Stimulated activated CD8-positive, alpha-beta memory T cell treated with anti-CD3 and anti-CD28 coated beads, Interleukin-7, amount 100 ng/mL, for 1 hour (primary cell): ENCODE measurements around the gene ANKRD50.
A peak's percentile ranks its signal among the peaks of the same experiment; 100 is the strongest.

Experiments
- DNase-seq, 2 donors: peaks; one replicate each; pipeline ENCODE4 v3.0.0-alpha.2; 2020; ENCODE audit warnings: low read depth in 2 of 2

The ANKRD50 gene, protein sequence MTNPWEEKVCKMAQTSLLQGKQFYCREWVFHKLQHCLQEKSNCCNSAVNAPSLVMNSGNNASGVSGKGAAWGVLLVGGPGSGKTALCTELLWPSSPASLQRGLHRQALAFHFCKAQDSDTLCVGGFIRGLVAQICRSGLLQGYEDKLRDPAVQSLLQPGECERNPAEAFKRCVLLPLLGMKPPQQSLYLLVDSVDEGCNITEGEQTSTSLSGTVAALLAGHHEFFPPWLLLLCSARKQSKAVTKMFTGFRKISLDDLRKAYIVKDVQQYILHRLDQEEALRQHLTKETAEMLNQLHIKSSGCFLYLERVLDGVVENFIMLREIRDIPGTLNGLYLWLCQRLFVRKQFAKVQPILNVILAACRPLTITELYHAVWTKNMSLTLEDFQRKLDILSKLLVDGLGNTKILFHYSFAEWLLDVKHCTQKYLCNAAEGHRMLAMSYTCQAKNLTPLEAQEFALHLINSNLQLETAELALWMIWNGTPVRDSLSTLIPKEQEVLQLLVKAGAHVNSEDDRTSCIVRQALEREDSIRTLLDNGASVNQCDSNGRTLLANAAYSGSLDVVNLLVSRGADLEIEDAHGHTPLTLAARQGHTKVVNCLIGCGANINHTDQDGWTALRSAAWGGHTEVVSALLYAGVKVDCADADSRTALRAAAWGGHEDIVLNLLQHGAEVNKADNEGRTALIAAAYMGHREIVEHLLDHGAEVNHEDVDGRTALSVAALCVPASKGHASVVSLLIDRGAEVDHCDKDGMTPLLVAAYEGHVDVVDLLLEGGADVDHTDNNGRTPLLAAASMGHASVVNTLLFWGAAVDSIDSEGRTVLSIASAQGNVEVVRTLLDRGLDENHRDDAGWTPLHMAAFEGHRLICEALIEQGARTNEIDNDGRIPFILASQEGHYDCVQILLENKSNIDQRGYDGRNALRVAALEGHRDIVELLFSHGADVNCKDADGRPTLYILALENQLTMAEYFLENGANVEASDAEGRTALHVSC (N-terminal part only)

DNA sequence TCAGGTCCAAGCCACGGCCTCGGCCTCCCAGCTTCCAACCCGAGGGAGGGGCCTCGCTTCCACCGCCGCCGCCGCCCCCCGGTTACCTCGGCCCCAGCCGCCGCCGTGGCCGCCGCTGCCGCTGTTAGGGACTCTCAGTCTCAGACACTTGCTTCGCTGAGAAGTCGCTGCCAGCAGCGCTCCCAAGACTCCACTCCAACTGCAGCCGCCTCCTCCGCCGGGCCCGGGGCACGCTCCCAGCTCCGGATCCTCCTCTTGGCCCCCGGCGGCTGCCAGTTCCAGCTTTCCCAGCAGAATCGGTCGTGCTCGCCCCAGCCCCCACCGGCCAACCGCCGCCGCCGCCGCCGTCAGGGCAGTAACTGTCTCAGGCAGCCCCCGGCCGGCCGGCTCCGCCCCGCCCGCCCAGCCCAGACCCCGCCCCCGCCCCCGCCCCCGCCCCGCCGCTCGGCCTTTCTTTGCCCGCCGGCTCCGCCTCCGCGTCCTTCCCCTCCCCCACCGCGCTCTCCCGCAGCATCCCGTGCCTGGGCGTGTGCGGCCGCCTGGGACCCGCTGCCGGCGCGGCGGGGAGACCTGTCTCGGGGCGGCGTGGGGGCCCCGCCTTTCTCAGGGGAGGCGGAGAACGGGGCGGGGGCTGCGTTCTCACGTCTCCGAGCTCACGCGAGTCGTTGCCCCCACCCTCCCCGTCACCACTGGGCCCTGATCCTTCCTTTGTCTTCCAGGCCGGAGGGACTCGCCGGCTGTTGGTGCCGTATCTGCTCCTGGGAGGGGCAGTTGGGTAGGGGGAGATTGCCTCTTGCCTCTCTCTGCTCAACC is at the start of gene ANKRD50:
Gene ANKRD50 (minus strand): TSS at position 361 of the 813 bp plus-strand sequence. CDS start 2,221 bp downstream, outside the sequence.
- DNase-seq, result peak; percentile 21 to 23

DNA sequence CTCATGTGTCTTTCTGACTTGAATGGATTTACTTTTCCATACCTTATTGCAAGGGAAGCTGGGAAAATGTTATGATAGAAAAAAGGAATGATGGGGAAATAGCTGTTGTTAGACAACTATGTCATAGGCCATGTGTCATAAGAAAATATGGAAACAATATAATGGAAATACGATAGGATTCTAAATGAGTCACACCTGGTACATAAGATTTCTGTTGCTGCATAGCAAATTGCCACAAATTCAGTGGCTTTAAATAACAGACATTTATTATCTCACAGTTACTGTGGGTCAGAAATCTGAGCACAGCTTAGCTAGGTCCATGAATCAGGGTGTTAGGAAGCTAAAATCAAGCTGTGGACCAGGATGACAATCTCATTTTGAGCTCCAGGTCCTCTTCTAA is 44.6 kb upstream of the ANKRD50 start:
- no peak for DNase-seq

DNA sequence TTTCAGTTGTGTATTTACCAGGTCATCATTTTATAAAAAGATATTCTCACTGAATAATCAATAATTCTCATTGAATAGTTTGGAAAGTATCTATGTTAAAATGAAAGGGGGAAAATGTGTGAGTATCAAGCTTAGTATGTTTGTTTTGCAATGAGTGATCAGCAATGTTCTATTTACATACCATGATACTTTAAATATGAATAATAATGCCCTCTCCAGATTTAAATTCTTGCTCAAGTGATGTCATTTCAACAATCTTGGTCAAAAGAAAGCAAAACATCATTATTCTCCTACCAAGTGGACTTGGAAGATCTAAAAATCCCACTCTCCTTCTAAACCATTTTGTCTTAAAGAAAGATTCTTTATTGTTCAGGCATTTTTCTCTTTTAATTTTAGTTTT is 42.1 kb upstream of the ANKRD50 start:
- no peak for DNase-seq

DNA sequence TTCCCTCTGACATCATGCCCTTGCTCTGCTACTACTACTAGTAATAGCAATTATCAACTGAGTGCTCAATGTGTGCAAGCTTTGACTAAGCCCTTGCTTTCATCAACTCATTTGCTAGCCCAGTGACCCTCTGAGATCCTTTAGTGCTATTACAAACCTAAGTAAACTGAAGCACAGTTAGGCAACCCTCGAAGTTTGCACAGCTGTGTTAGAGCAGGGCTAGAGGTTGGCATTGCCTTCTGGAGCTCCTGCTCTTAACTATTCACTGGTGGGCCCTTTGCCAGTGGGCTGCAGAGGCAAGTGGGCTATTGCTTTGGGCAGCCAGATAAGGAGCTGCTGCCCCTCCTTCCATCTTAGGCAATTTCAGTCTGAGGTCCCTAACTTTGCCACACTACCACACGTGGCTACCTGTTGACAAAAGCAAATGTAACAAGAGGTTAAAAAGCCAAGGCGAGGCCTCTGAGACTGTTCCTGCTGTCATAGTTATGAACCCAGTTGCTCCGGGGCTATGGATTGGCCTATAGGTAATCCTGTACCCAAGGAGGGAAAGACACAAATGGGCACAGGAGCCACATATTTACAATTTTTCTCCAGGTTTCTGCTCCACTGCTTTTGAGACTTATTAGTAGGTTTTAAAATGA is 41.5 kb upstream of the ANKRD50 start:
- no peak for DNase-seq

DNA sequence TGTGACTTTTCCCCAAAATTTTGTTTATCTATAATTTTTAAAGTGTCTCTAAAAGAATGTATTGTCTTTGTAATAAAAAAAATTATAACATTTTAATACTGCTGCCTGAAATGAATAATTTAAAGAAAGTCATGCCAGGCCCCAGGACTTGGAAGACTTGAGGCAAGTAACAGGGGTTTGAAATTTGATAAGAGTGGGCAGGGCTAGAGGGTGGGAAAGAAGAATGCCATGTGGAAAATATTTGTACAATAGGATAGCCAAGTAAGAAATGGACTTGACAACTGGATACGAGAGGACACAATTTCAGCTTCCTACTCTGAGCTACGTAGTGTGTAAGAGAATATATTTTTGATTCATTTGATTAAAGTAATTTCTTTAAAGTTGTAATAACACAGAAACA is 36.9 kb upstream of the ANKRD50 start:
- DNase-seq, result no peak

DNA sequence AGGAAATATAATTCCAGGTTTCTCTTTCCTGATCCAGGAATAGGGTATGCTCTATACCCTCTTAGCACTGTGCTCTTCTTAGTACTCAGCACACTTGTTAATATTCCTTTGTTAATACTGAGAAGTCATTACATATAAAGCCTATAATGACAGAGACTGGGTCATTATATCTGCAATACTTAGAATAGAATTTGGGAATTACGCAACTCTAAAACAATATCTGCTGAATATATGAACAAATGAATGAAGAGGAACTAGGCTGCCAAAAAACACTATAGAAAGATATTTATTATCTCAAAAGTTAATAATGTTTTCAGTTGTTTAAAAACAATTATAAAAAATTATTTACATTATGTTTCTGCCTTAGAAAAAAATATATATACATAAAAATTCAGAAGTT is 36.4 kb upstream of the ANKRD50 start:
- no peak for DNase-seq

DNA sequence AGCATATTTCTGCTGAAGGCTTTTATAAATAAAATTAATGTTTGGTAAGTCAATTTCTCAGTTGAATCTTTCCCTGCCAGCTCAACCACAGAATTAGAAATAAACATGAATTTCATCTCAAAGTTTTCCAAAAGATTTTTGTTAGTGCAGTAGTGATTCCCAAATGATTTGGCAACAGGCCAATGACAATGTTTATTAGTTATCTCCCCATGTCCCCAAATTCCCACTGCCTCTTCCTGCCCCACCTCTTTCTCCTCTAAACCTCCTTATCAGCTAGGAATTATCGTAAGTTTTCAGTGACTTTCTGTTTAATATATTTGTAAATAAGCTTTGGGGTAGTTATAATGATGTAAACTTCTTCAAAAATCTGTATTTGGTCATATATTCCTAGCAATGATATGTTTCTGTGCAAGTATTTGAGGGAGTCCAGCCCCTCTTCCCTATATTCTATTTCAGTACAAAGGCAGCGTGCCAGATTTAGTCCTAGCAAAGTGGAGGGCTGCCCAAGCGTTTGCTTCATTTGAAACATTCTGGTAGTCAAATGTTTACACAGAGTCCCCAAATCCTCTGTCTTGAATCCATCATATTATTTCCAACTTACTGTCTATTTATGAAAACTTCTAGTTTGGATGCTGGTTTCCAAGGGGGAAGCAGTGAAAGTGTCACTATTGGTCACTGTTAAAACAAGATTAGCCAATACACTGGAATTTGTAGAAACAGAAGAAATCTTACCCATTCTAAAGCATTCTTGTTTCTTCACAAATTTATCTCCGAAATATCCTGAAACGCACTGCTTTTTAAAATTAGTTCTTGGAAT is 33.7 kb upstream of the ANKRD50 start:
- no peak for DNase-seq

DNA sequence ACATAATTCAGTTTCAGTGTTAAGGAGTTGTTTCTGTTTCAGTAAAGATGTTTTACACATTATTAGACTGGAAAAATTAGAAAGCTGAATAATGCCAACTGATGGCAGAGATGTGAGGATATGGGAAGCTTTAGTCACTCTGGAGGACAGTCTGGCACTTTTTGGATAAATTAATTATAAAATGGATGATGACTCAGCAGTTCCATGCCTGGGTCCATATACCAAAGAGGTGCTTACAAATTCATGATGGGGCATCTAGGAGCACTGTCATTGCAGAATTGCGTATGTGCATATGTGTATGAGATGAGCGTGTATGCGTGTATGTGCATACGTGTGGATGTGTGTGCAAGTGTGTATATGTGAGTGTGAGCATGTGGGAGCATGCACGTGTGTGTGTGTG is 31.2 kb upstream of the ANKRD50 start:
- no peak for DNase-seq

DNA sequence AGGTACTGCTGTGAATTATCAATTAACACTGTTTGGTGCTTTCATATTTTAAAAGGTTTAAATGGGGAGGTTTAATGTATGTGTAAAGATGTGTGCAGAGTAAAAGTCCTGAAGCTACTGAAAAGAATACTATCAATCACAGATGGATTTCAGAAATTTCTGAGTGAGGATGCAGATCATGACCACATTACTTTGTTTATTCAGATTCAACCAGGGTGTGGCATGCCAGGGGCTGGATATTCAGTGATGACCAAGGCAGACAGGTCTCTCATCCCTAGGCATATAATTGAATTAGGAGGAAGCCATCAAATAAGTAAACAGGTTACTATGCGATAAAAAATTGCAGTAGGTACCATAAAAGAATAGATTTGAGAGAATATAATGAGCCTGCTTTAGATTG is 28.0 kb upstream of the ANKRD50 start:
- DNase-seq, result no peak

DNA sequence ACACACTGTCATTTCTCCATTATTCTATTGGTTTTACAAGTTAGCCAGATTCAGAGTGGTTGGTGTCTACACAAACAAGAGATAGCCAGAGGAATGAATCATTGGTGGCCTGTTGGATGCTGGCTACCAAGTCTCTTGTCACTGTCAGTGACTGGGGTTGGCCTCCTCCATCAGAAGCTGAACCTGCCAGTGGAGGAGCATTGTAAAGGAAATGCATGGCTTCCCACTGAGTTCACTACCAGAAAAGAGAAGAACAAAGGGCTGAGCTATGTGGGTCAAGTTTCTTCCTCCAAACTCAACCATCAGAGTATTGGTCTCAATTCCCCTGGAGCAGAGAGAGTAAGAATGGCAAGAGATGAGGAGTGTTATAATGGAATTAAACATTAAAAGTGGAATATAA is 26.5 kb upstream of the ANKRD50 start:
- DNase-seq, result no peak

DNA sequence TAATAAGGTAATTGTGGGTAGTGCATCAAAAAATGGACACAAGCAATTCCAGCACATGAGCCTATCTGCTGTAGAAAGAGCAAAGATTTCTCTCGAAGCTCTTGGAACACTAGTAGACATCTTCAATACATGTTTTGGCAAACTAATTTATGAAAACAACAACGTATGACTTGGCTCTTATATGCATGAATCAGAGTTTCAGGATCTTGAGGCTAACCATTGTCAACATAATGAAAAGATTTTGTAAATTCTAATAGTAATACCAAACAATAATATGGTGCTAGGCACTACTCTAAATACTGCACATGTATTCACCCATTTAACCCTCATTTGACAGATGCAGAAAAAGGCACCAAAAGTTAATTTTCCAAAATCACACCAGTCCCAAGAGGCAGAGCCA is 25.1 kb upstream of the ANKRD50 start:
- no peak for DNase-seq

DNA sequence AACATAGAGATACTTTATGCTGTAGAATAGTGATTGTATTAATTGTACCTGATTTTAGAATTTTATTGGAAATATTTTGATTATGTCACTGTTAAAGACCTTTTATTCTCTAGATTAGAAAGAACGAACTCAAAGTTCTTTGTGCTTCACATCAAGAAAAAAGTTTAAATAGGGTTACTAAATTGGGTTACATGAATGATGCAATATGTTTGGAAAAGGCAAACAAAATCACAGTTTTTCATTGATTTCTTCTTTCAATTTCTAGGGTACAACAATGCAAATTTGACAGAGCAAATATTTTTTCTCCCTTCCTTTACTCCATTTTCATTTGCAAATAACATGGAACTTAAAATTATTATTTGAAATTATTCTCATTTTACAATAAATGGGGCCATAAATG is 24.0 kb upstream of the ANKRD50 start:
- no peak for DNase-seq

DNA sequence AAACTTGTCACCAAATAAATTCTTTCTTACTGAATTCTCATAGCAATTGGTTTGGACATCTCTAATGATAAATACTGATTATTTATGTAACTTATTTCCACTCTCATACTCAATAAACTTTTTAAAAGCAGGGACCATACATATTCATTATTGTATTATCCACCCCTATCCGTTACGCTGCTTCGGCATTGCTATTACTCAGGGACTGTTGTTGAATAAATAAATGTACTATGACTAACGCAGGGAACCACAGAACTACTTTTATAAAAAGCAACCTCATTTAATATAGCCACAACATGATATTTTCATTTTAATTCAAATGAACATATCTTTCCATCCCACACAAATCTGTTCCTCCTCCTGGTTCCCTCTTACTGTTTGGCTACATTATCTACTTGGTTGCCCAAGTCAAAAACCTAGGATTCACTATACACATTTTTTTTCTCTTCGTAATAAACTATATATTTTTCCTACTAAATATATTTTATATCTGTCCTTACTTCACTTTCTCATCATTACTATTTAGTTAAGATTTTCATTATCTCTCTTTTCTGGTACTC is 14.9 kb upstream of the ANKRD50 start:
- DNase-seq, result no peak

DNA sequence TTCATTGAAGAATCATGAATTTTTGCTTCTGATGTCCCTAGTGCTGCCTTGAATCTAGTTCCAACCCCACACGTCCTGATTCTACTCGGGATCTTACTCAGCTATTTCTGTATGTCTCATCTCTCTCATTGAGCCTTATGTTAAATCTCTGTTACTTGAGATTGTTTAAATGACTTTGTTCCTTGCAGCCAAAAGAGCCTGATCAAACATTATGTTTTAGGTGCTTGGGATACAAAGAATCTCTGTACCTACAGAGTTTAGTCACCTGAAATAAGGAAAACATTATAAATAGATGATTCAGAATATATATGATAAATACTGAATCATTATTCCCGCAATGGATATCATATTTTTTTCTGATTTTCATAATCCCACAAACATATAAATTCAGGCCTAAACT is 13.7 kb upstream of the ANKRD50 start:
- no peak for DNase-seq

DNA sequence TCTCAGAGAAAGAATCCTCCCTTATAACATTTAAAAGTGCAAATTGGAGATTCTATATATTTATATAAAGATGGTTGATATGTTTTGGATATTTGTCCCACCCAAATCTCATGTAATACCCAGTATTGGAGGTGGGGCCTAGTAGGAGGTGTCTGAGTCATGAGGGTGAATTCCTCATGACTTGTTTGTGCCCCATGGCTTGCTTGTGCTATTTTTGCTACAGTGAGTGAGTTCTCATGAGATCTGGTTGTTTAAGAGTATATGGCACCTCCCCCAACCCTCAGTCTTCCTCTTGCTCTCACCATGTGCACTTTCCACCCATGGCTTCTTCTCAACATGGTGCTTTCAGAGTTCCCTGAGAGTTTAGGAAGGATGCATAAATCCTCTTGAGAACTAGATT is 9.5 kb upstream of the ANKRD50 start:
- DNase-seq, result no peak

DNA sequence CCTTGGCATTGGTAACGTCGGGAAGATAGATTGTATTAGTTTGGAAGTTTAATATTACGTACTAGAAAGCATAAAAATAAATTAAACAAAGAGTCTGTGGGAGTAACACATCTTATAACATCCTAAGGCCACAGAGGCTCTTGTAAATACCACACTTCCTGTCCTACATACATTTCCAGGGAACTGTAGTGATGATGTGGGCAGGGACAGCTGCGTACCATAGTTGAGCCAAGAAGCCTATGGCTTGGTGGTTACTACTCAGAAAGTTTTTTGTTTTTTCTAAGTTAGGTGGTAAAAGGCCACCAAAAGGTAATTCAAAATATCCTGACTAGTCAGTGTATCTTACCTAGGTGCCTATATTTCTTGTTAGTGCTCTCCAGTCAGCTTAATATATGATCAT is 4.6 kb upstream of the ANKRD50 start:
- DNase-seq, result no peak

DNA sequence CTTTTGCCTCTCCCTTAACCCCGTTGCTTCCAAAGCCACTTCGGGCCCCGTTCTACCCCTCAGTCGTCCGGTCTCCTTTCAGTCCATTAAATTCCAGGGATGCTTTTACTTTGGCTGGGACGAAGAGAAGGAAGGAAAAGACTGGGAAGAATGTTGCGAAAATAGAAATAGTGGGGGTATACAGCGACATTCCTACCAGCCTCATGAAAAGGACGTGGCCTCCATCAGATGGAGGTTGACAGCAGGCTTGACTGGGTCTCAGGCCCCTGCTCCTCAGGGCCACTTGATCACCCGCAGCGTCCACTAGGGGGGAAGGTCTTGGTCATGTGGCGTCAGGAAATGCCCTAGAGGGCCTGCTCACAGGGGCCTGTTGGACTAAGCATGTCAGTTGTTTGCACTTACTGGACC is 657 bp upstream of the ANKRD50 start:
- no peak for DNase-seq

DNA sequence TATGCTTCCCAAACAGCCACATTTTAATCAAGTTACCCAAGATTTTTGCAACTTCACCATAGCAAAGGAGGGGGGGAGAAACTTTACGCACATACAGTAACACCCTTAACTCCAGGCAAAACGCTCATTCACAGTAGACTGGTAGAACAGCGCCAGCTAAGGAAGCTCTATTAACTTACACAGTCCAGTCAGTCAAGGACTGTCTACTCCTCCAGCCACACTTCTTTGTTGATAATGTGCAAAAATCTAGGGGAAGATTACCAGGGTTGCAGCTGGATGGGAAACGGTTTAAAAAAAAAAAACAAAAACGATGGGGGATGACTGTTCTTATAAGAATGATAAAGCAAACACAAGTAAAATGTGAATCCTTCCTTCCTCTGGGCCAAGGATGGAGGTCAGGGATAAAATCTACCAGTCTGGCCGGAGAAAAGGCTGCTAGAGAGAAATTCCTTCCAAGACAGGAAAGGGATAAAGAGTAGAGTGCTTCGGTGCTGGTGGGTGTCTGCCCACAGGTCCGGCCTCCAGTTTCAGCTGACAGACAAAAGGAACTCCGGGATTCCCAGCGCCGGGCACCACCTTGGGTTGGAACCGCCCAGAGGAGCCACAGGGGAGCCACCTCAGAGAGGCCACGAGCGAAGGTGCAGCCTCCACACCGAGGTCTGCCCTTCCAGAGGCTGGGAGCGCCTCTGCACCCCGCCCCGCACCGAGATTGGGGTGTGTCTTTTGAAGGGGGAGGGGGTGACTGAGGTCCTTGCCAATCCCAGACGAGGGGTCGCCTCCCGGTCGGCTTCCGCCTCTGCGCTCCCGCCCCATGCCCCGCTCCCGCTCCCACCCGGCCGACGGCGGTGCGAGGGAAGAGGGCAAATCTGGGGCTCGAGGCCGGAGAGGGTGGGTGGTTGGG is 811 bp downstream of the ANKRD50 start:
- no peak for DNase-seq

DNA sequence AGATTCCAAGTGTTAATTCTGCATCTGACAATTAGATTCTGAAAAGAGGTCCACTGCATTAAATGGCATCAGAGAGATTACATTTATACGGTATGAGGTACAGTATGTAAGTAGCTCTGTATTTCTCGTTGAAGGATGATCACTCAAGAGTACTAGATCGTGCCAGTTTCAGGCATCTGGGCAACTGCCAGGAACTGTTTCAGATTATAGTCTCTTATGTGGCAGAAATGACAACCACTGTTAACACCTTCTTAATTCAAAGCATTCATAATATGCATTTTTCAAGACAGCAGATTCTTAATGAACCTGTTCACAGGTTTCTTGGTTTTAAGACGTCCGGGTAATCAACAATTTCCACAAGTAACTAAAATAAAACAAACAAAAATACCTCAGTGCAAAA is 1.6 kb downstream of the ANKRD50 start:
- no peak for DNase-seq
